Stimulated activated CD8-positive, alpha-beta memory T cell treated with anti-CD3 and anti-CD28 coated beads, Interleukin-15, amount 100 ng/mL, for 4 hours (primary cell): ENCODE data around the gene CRNN.

ENCODE experiments used
- DNase-seq, 2 donors: peaks; one replicate each; pipeline ENCODE4 v3.0.0-alpha.2; 2020; ENCODE audit warnings: low read depth in 2 of 2

Gene CRNN

DNA sequence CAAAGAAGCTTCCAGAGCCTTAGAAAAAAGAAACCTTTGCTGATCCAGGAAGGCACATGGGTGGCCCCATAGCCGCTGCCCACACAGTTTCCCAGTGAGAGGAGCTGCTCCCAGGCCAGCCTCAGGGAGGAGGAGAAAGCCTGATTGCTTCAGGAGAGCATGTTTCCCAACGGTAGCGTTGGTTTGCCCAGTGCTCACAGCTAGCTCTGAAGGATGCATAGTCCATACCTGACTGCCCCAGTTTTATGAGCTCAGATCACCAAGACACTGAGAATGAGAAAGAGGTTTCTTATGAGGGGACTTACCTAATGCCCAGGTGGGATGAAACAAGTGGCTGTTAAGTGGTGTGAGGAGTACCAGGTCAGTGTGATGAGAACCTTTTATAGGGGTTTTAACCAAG is at the start of gene CRNN:
TSS of gene CRNN (minus strand) at position 355 of the 400 bp plus-strand sequence. CDS start 2,030 bp downstream, outside the sequence.
- DNase-seq: no peak

DNA sequence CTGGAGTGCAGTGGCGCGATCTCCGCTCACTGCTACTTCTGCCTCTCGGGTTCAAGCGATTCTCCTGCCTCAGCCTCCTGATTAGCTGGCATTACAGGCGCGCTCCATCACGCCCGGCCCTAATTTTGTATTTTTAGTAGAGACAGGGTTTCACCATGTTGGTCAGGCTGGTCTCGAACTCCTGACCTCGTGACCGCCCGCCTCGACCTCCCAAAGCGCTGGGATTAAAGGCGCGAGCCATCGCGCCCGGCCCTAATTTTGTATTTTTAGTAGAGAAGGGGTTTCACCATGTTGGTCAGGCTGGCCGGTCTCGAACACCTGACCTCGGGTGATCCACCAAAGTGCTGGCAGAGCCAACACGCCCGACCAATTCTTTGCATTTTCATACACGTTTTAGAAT is 48.6 kb upstream of the CRNN start:
- no peak for DNase-seq

DNA sequence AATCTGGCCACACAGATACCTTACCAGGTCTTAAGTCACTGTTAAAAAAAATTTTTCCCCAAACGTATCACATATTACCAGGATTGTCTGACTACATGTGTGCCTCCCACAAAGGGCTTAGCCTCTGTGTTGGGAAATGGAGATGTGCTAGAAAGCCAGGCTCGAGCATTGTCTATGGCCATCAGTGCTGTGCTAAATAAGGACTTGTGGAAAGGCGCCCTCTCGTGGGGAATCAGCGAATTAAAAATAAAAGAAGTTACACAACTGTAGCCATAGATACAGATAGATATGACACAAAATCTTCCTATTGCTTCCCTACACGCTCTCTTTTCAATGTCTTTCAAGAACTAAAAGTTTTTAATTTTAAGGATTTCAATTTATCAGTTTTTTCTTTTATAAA is 47.5 kb upstream of the CRNN start:
- DNase-seq: peak in 1 of 2 donors; percentile 22

DNA sequence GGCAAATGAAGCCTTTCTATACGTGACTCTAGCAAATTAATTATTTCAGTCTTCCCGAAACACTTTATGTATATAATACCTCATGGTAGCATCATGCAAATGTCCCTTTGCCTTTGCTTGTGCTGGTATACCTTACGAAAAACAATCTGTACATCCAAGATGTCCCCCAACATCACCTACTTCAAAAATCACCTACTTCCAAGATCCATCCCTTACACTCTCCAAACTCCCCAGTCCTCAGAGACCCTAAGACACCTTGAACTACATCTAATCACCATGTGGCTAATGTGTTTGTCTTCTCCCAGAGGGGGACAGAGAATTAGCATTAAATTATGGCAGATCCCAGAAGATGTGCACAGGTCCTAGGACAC is 46.5 kb upstream of the CRNN start:
- DNase-seq: no peak

DNA sequence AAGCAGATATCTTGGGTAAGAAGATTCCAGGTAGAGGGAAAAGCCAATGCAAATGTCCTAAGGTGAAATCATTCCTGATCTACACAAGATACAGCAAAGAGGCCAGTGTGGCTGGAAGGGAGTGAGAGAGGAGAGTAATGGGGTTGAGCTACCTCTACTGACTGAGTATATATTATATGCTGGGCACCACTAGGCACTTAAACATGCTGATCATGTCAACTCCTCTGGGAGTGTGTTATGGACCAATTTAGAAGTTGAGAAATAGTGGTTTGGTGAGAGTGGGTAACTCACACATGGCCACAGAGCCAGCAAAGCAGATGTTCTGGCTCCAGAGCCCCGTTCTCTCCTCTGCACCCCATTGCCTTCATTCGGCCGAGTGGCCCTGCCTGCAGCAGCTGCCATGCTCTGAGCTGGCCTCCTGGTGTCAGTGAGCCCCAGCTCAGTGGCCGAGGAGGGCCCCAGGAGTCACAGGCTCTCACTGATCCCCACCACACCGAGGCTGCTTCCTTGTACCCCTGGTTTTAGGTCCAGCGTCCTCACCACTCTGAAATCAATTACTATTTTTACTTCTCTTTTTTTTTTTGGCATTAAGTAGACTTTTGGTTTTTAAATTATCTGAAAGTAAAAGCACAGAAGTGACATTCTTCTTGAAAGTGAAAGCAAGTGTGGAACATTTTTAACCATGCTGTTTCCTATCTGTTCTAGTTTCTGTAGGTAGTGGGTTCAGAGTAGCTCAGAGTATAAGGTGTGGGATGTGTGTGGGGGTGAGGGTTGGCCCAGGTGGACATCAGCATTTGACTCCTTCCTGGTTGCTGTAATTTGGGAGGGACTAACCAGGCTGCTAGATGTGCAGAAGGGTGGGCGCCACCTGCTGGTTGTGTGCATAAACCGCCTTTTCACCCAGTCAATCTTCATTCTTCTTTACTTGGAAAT is 45.8 kb upstream of the CRNN start:
- DNase-seq: peak; percentile 39 to 57

DNA sequence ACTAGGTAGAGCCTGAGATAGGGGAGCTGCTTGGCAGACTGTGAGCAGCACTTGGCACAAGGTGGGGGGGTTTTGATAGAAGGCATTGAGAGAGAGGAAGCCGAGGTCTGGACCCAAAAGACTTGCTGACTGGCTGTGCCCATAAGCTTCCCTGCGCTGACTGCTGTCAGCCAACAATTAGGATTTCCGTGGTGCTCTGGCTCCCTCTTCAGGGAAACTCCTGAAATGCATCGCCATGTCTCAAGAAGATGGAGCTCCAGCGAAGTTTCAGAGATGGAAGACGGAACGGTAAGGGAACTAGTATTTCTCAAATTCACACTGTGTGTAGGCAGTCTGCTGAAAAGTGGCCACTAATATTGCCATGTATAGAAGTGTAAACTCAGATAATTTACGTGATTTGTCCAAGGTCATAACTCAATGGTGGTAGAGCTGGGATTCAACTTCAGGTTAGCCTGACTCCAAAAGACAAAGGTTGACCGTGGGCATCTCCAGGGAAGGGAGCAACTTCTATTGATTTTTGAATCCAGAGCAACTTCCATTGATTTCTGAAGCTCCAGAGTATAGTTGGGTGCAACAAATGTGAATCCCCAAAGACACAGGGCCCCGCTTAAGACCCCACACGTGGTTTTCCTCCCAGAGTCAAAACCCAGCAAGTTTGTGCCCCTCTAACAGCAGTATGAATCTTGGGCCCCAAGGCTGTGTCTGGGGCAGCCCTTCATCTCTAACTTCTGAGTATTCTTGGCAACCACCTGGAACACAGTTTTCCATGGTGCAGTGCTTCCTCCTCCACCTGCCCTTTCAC is 44.5 kb upstream of the CRNN start:
- peak; percentile 34 to 60 for DNase-seq

DNA sequence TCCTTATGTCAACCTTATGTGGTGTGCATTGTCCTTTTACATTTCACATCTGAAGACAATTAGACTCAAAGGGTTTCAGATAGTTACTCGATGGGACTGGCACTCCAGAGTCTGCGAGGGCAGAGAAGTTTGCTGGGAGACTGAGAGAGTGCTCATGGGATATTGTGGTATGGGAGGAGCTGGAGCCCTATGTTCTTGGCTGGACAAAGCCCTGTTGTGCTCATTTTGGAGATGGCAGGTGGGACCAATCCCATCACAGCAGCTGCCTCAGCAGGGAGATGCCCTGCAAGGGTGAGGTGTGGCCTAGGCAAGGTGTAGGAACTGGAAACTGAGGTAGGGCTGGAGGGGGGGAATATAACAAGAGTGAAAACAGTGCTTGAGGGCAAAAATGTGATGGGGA is 43.5 kb upstream of the CRNN start:
- no peak for DNase-seq

DNA sequence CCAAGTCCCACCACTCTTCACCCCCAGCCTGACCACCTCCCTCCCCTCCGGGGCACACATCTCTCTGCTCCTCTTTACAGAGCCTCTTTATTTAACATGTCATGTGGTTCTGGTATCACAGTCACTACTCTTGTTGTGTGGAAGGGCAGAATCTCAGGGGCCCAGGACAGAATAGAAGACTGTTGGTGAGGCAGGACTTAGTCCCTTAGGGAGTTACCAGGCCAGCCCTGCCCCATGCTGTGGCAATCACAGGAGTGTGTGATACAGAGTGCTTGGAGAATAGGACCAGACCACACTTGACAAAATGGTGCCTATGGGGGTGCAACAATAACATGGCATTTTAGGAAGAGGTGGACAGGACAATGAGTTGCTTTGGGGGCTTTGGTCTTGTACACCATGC is 43.0 kb upstream of the CRNN start:
- DNase-seq: no peak

DNA sequence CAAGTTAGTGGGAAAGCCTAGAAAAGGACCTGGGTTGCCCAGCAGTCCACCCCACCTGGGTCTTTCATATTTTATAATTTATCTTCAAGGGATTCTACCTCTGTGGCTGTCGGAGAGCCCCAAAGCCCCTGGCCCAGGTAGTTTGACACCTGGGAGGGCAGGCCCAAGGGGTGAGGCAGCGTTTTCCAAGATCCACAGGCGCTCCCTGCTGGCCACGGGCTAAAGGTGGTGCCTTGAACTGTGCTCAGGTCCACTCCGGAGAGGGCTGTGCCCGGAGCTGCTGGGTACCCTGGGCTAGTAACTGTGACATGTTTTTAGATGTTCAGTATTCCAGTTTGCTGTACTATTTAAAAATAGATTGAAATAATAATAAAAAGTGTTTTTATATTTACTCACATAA is 37.2 kb upstream of the CRNN start:
- no peak for DNase-seq

DNA sequence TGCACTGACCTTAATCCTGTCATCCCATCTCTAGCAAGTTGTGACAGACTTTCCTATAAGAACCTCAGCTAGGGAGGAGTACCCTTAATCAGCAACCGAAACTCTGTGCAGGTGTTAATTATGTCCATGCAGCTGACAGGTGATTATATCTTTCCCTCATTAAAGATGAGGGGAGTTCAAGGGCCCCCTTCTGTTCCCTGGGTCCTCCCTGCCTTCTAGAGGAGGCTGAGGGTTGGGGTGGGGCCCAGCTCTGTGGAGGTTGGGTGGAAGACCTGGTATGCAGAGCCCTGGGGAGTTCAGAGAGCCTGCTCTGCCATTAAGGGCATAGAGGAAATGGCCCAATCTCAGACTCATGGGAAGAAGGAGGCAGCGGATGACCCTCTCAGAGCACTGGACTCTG is 35.6 kb upstream of the CRNN start:
- no peak for DNase-seq

DNA sequence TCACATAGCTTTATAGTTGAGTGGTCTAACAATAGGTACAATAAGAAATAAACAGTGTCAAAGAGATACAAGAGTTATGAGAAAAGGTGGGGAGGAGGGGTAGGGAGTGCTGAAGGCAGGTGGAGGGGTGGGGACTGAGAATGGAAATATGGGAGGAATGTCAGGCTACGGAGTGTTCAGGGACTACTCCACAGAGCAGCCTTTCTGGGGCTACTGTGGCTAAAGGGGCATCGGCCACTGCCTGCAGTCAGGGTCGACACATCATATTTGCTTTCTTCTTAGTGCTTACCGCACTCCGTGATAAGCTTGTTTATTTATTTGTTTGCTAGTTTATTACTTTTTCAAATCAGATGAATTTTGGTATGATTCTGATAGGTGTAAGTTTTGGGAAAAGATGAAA is 34.4 kb upstream of the CRNN start:
- DNase-seq: no peak

DNA sequence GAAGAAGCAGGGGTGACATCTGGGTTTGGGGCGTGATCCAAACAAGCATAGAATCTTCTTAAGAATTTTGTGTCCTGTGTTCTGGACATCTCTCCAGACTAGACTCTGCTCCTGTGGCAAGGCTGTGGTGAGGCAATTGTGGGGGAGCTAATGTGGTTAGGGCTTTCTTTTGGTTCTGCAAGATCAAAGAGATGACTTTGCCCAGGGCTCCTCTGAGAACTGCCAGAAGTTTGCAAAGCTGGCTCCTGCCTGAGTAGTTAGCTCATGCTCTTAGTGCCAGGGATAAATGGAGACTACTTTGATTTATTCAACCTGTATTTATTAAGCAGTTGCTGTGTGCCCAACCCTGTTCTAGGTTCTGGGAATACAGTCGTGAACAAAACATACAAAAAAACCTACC is 34.0 kb upstream of the CRNN start:
- DNase-seq: no peak

DNA sequence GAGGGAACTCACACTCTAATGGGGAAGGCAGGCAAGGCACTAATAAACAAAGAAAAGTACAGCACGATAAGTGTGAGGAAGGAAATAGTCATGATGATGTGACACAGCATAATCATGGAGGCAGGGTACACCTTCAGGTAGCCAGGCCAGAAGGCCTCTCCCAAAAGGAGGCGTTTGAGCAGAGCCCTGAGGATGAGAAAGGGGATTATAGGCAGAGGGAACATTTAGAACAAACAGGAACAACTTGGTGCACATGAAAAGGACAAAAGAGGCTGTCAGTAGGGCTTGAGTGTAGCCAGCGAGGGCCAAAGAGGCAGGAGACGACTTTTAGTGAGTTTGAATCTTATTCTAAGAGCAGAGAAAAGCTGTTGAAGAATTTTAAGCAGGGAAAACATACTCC is 33.4 kb upstream of the CRNN start:
- DNase-seq: no peak

DNA sequence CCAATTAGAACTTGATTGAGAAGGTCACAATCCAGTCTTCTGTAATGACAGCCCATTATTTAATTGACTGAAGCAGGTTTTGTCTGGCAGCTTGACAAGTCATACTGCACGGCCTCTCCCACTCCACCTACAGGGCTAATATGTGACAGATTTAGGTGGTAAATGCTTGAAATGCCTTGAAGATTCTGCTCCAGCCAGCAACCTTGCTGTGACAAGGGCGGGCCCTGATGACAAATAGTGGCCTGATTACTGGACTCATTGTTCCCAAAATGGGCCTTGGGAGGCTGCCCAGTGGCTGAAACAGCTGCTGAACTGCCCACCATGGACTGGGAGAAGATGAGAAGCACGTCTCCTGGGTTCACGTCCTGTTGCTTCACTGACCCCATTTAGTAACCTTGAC is 30.0 kb upstream of the CRNN start:
- no peak for DNase-seq

DNA sequence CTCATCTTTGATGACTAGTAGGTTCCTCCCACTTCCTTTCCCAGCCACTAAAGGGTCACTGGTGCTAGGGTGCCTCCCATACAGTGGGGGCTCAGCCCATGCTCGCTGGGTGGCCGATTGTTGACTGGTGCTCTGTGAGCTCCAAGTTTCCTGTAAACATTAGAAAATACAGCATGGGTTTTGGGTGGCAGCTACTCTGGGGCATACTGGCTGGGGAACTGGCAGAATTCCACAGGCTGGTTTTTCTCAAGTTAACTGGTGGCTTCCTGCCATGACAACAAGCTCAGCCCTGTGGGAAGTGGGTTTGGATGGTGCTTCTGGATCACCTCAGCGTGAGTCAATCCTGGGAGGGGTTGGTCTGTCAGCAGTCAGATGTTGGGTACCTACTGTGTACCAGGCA is 28.7 kb upstream of the CRNN start:
- no peak for DNase-seq

DNA sequence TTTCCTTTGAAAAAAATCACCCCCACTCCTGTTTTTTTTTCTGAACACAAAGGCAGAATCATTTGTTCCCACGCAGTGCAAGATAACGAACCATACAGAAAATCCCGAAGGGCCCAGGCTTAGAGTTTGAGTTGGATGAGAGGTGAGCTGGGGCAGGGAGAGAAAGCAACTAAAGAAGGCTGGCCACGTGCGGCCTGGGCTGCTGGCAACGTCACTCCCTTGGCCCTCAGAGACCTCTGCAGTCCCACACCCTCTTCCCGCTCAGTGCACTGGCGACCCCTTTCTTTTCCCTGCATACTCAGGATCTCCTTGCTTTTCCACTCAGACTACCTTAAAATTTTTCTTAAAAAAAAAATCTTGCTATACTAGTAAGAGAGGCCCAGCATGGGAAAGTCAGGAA is 28.2 kb upstream of the CRNN start:
- no peak for DNase-seq

DNA sequence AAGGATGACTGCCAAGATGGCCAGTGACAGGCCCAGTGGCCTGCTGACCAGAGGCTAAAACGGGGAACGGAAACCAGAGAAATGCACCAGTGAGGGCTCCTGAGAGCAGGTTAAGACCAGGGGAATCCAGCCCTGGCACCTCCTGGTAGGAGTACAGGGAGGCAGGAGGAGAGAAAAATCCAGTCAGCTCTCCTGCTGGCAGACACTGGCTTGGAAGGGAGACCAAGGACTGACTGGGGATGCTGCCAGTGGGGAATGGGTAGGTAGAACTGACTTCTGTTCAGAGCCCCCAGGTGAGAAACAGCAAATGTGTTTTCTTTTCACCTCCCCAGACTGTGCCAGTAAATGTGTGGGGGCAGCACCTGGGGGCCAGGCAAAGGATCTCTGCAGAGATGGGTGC is 27.7 kb upstream of the CRNN start:
- no peak for DNase-seq

DNA sequence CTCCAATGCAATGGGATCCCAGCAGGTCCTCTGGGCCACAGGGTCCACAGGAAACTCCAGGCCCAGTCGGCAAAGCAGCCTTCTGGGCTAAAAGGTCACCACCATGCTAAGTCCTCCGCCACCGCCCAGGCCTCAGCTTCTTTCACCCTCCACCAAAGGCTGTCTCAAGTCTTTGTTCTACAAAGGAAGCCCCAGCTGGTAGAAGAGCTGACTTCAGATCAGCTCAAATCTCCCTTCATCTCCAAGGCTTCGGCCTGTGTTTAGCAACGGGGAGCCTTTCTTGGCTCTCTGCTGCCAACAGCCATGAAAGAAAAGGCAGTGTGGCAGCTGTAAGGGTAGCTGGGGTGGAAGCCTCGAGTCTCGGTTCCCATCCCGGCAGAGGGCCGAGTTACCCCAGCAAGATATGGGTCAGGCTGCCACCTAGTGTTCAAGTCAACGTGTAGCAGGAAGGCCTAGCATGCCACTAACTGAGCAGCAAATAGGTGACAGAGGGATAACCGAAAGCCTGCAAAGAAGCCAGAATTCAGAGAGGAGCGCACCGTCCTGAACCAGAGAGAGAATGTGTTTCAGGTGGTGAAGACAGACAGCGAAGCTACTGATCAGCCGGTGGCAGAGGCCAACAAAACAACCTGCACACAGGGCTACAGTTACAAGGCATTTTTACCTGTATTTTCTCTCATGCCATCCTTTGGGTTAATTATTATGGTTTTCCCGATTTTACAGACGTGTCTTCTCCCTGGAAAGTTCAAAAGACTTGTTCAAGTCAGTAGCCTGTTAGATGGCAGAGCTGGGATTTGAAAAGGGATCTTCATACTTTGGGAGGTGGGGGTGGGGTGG is 26.8 kb upstream of the CRNN start:
- peak; percentile 16 to 48 for DNase-seq

DNA sequence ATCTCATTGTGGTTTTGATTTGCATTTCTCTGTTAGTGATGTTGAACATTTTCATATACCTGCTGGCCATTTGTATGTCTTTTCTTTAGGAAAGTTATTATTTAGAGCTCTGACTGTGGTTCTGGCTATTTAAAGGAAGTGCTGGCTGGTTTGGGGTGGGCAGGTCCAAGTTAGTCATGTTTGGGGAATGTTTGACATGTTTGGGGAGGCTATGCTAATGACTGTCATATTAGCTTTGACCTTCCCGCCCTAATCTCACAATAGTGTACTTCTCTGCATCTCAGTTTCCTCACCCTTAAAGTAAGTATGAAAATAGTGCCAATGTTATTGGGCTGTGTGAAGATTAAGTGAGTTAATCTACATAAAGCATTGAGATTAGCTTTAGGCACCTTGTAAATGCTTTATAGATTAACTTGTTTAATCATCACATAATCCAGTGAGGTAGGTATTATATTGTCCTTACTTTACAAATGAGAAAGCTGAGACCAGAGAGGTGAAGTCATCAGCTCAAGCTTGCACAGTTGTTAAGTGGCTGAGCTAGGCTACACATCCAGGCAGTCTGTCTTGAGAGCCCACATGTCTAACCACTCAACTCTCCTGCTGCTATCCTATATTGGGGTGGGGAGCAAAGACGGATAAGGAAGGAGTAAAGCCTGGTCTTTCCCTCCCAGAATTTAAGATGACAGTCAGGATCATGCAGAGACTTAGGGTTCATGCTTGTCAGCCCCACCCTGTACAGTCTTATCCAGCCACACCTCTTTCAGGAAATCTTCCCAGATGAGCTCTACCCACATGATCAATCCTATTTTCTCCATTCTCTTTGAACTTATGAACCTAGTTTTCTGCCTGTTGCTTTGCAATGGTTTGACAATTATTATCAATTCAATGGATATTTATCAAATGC is 22.8 kb upstream of the CRNN start:
- no peak for DNase-seq

DNA sequence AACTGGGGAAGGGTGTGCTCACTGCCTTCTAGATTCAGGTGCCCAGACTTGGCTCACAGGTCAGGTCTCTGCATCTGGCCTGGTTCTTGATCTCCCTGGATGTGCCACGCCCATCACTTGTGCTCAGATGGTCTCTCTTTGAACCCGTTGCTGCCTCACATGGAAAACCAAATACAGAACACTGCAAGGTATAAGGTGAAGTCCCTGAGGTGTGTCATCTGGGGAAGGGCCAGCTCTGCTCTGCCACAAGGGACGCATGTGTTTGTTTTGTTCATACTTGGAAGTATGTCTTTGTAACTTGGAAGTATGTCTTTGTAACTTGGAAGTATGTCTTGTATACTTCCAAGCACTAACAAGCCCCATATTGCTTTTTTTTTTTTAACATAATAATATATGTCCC is 13.4 kb upstream of the CRNN start:
- no peak for DNase-seq

DNA sequence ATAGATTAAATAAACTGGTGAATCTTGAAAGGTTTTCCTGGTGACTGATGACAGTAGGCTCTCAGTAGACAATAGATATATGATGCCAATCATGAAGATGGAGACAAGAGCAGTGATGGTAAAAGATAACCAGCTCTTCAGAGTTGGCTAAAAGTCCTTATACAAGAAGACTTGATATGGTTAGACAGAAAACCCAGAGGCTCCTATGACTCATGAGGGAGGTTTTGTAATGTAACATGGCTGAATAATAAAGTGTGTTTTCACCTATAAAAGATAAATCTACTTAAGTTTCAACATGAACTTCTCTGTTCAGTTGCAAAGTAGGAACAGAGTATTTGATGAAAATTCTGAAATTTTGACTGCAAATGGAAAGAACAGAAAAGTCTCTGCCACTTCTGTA is 12.7 kb upstream of the CRNN start:
- no peak for DNase-seq
